Neural cell (in vitro differentiated cells): Measurements from ENCODE around the gene SSBP2.

Experiments
- EZH2 ChIP-seq: fragments of 200-600, 300-800 bp; shearing (Covaris generic), sonication (generic); IDR thresholded peaks from 2 replicates; pipeline ENCODE4 v1.6.1; 2014; ENCODE audit warnings: antibody characterized with exemption, low read length, borderline replicate concordance, mild to moderate bottlenecking; ENCODE audit not compliant: insufficient read depth, poor library complexity, severe bottlenecking
- TF ChIP-seq, protein P1 (sequence below): fragments of 450-650 bp; IDR thresholded peaks from 2 replicates; pipeline ENCODE4 v1.5.1; 2014; ENCODE audit warnings: antibody characterized with exemption, mild to moderate bottlenecking, moderate library complexity; ENCODE audit not compliant: poor library complexity, severe bottlenecking

DNA sequence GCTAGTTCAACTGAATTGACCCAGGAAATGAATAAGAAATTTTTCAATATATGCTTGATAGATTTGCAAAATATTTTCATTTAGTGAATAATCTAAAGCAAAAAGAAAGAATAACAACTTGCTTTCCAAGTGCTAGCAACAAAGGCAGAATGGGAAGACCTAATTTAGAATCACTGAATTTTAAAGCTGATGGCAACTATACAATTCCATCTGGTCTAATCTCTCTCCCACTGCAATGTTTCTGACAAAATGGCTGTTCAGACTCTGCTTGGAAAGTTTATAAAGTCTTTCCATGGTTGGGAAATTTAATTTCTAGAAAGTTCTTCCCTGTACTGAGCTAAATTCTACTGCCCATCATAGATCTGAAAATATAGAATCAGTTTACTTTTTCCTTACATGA, 281.2 kb downstream of the SSBP2 start:
- TF ChIP-seq, protein P1, sequence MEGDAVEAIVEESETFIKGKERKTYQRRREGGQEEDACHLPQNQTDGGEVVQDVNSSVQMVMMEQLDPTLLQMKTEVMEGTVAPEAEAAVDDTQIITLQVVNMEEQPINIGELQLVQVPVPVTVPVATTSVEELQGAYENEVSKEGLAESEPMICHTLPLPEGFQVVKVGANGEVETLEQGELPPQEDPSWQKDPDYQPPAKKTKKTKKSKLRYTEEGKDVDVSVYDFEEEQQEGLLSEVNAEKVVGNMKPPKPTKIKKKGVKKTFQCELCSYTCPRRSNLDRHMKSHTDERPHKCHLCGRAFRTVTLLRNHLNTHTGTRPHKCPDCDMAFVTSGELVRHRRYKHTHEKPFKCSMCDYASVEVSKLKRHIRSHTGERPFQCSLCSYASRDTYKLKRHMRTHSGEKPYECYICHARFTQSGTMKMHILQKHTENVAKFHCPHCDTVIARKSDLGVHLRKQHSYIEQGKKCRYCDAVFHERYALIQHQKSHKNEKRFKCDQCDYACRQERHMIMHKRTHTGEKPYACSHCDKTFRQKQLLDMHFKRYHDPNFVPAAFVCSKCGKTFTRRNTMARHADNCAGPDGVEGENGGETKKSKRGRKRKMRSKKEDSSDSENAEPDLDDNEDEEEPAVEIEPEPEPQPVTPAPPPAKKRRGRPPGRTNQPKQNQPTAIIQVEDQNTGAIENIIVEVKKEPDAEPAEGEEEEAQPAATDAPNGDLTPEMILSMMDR, result no peak
- TF ChIP-seq EZH2, result no peak
